HG03457 (cell line): Measurements from ENCODE around the gene SPATA20.

ENCODE experiments used
- ATAC-seq: cut with Tn5 transposase; IDR thresholded peaks from one replicate; pipeline ENCODE4 v1.9.1; 2021; ENCODE audit warnings: moderate number of reproducible peaks; ENCODE audit not compliant: unreplicated experiment

The SPATA20 gene

DNA sequence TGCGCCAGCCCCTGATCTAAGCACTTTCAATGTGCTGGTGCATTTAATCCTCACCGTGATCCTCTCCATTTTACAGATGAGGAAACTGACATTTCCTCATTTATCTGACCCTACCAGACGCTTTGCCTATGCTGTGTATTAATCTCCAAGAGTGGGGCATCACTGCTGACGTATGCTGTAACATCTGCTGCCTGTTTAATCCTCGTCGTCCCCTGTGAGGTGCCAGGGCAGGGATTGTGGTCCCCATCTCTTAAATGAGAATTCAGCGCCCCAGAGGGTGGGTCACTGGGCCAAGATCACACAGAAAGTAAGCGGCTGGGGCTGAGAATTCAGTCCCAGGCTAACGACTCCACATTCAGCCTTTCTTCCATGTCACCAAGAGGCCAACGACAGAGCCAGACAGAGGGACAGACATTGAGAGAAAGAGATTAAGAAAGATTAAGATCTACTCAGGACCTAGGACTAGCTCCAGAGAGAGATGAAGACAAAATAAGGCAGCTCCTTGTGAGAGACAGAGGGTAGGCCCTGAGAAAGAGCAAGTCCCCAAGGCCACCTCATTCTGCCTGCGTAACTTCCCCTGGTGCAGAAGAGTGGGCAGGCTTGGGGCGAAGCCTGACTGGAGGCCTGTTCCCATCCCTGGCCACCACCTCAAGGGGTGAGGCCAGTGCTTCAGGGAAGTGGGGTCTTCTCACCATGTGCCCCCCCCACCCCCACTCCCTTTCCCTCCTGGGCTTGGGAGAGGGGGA, 27.1 kb downstream of the SPATA20 start:
- no peak for ATAC-seq

DNA sequence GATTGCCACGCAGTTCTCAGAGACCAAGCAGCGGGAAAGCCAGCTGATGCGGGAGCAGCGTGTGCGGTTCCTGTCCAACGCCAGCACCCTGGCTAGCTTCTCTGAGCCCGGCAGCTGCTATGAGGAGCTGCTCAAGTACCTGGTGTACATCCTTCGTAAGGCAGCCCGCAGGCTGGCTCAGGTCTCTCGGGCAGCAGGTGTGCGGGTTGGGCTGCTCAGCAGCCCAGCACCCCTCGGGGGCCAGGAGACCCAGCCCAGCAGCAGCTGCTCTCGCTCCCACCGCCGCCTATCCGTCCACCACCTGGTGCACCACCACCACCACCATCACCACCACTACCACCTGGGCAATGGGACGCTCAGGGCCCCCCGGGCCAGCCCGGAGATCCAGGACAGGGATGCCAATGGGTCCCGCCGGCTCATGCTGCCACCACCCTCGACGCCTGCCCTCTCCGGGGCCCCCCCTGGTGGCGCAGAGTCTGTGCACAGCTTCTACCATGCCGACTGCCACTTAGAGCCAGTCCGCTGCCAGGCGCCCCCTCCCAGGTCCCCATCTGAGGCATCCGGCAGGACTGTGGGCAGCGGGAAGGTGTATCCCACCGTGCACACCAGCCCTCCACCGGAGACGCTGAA, 28.7 kb downstream of the SPATA20 start:
- no peak for ATAC-seq

DNA sequence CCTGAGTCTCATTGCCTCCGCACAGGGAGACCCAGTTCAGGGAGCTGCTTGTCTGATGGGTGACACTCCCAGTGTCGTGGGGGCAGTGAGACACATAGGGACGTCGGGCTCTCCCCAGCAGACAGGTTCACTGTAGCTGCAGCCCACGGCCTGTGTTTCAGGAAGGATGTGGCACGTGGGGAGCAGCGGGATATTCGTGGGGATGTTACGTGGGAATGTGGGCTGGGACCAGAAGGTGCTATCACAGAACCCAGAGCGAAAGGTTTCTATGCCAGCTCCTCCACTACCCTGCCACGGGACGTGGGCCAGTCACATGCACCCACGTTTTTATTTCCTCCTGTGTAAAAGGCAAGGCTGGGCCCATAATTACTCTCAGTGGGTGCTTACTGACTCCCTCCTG, 29.9 kb downstream of the SPATA20 start:
- no peak for ATAC-seq

DNA sequence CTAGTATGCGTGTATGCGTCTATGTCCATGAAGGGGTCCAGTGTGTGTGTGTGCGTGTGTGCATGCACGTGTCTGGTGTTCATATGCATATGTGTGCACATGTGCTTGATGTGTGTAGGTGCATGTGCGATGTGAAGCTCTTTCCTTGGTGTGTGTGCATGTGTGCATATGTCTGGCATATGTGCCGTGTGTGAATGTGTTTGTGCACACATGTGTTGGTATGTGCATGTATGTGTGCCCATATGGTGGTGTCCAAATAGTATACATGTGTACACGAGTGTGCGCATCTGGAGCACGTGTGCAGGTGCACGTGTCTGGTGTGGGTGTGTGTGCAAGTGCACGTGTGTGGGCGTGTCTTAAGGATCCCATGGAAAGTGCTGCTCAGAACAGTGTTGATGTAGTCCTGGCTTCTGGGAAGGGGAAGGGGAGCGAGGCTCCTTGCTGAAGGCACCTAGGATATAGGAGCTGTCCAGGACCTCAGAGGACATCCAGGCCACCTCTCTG, 30.5 kb downstream of the SPATA20 start:
- ATAC-seq = no peak

DNA sequence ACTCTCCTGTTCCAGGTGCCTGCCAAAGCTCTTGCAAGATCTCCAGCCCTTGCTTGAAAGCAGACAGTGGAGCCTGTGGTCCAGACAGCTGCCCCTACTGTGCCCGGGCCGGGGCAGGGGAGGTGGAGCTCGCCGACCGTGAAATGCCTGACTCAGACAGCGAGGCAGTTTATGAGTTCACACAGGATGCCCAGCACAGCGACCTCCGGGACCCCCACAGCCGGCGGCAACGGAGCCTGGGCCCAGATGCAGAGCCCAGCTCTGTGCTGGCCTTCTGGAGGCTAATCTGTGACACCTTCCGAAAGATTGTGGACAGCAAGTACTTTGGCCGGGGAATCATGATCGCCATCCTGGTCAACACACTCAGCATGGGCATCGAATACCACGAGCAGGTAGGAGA, 31.2 kb downstream of the SPATA20 start:
- no peak for ATAC-seq

DNA sequence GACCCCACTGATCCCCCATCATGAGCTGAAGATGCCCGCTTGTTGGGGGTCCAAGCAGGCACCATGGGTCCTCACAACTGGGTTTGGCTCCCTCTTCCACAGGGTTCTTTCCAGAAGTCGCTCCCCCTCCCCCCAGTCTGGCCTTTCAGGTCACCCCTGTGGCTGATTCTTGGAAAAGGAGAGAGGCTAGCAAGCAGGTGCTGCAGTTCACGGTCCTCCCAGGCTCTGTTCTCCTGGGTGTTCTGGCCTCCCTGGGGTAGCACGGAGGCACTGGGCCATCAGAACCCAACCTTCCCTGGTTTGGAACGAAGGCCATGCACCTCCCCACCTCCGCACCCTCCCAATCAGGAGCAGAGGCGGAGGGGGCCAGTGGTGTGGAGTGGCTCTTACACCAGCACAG, 32.4 kb downstream of the SPATA20 start:
- no peak for ATAC-seq

DNA sequence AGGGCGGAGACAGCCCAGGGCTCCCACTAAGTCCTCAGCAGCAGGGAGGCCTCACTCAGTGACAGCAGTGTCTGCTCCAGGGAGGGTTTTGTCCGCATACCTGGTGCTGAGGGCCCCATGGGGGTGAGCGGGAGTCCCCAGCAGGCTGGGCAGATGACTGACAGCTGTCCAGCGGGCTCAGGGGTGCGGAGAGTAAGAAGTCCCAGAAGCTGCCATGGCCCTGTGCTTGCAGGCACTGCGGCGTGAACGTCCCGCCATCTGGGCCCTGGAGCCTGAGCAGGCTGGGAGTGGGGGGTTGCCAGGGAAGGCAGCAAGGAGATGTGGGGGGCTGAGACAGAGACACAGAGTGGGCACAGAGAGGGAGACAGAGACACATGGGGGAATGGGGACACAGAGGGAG, 33.7 kb downstream of the SPATA20 start:
- ATAC-seq = no peak

DNA sequence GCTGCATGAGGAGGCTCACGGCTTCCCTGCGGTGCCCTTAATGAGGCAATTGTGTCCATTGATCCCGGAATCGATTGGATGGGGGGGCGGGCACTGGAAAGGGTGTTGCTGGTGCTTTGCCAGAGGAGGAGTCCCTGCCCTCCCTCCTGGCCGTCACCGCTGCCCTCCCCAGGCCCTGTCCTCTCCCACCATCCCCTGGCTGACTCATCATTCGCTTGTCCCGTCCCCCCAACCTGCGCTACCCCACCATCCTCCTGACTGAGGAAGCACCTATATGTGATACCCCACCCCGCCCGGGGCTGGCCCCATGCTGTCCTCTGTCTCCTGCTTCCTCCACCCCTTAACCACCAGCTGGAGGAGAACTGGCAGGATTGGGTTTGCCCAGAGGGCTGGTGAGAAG, 34.3 kb downstream of the SPATA20 start:
- ATAC-seq = no peak

DNA sequence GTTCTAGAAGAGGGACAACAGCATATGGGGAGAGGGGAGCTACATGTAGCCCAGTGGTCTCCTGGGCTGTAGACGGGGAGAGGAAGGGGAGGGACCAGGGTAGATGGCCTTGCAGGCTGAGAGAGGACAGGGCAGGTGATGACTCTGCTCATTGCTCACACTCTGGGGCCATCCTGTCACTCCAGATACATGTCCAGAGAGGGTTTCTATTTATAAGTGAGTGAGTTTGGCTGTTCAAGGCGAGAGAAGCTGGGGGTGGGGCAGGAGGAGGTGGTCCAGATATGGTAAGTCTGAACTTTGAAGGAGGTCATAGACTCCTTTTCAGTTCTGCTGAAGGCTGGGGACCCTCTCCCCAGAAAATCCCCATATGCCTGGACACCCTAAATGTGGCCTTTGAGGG, 35.8 kb downstream of the SPATA20 start:
- ATAC-seq = no peak

DNA sequence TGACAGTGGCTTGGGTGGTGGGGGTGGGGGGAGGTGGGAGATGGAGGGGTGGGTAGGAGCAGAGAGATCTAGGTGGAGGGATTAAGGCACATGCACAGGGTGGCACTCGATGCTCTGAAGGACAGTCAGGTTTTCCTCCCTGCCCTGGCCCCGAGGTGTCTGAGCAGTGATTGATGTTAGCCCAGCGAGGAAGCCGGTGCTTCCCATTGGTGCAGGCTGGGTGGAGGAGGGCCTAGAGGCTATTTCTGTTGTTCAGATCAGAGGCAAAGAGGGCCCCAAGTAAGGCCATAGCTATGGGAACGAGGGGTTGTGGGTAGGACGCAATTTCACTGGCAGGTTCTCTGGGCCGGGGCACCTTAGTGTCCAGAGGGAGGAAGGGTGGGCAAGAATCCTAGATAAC, 36.7 kb downstream of the SPATA20 start:
- no peak for ATAC-seq

DNA sequence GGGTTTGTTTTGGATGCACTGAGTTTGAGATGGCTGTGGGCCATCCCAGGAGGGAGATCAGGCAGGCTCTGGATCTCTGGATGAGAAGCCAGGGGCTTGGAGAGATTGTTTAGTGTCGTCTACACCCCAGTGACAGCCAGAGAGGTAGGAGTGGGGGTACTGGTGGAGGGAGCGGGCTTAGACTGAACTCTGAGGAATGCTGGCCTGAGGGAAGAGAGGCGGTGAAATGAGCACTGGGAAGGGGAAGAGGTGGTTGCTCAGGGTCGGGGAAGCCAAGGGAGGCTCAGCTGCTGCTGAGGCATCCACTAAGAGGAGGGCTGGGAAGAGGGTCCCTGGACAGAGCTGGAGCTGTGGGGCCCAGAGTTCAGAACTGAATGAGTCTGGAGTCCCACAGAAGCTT, 37.1 kb downstream of the SPATA20 start:
- no peak for ATAC-seq

DNA sequence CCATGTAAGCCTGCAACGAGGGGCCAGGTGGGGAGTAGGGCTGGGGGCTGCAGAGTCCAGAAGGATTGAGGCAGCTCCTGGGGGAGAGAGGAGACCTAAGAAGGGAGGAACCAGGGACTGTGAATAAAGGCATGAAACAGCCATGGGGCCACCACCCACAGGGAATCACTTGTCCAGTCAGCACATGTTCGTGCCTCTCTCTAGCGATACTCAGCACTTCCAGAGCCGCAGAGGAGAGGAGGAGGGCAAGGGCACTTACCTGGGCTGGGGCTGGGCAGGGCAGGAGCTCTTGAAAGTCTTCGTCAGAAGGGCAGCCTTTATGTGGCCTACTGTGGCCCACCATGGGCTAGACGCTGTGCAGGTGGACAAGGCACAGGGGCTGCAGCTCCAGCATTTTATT, 37.8 kb downstream of the SPATA20 start:
- ATAC-seq = no peak

DNA sequence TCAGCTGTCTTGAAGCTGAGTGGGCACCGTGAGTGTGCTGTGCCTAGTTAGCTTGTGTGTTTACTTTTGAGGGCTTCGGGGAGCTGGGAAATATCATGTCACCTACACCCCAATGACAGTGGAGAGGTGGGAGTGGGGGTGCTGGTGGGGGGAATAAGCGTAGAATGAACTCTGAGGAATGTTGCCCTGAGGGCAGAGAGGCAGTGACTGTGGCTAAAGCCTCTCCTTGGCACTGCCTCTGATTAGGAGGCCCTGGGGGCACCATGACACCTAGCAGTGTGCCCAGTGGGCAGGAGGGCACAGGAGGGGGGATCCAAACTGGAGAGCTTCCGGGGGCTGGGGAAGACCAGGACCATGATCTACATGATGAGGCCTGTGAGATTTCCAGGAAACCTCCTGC, 38.4 kb downstream of the SPATA20 start:
- no peak for ATAC-seq

DNA sequence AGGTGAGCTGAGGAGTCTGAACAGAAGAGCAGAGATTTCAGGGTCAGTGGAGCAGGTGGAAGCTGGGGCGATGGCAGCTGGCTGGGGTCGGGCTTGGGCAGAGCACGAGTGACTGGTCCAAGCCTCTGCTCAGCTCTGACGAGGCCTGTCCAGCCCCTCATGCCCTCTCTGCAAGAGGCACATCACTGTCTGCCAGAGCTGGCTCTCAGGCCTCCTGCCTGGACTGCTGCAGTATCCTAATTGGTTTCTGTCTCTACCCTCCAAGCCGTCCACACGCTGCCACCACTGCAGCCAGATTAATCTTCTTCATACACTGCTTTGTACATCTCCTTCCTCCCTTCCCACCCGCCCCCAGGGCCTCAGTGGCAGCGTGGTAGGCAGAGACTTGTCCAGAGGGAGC, 38.9 kb downstream of the SPATA20 start:
- no peak for ATAC-seq

DNA sequence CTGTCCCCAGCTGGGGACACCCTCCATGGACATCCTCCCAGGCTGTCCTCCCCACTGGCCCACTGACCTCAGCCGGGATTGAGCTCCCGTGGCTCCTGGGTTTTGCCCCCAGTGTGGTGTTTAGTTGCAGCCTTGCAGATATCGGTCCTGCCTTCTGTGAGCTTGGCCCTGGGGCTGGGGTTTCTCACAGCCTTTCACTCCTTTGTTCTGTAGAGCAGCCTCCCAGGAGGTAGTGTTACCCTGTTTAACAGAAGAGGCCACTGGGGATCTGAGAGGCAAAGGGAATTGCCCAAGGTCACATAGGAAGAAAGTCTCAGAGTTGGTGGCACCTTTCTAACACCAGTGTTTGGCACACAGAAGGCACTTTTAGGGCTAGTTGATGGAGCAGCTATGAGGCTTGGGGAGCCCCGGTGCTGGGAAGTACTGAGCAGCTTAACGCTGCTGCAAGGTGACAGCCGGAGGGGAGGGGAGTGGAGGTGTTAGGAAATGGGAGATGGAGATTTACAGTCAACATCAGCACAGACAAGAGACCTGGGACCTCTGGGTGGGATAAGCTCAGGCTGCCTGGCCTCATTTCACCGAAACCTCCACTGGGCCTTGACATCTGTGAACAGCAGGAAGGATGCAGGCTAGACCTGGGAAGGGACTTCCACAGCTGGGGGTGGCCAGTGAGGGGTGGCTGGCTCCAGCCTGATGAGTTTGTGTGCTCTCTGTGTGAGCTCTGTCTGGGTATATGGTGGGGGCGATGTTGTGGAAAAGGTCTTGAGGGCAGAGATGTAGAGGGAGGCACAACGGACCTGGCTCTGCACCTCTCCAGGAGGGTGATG, 39.7 kb downstream of the SPATA20 start:
- ATAC-seq = no peak

DNA sequence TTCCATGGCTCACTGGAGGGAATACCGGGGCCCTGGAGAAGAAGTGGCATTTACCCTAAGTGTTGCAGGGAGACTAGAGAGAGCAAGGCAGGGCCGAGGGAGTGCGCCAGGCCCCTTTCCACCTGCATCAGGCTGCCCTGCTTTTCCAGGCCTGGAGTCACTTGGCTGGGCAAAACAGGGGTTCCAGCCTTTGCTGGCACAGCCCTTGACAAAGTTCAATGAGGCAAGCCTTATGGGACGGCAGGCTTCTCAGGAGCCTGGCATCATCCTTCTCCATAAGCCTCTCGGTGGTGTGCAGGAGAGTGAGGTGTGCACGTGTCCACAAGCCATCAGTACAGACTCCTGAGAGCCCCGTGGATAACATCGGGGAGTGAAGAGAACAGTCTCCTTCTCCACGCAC, 40.6 kb downstream of the SPATA20 start:
- ATAC-seq = no peak

DNA sequence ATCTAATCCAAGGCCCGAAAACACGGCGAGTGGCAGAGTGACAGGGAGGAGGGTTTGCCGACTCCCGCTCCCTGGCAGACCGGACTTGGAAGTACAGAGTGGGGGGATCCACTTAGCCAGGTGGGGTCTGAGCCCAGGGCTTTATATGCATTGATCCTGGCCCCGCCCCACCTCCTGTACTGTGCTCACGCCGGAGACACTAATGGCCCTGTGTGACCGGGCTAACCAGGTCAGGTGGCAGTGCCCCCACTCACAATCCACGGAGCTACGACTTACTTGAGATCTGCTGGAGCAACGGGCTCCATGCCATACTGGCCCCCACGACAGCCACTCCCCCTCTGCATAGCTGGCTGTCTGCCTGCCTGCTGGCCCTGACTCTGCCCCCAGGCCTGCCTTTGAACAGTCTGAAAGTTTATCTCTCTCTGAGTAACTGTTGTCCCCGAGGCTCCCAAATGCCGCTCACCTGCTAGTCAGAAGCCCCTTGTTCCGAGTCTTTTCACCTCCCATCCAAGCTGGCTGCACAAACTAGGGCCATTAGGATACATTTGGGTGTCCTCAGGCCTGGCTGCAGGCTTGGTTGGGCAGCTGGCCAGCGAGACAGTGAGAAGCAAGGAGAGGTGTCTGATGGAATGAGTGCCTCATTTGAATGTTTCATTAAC, 41.5 kb downstream of the SPATA20 start:
- ATAC-seq = no peak

DNA sequence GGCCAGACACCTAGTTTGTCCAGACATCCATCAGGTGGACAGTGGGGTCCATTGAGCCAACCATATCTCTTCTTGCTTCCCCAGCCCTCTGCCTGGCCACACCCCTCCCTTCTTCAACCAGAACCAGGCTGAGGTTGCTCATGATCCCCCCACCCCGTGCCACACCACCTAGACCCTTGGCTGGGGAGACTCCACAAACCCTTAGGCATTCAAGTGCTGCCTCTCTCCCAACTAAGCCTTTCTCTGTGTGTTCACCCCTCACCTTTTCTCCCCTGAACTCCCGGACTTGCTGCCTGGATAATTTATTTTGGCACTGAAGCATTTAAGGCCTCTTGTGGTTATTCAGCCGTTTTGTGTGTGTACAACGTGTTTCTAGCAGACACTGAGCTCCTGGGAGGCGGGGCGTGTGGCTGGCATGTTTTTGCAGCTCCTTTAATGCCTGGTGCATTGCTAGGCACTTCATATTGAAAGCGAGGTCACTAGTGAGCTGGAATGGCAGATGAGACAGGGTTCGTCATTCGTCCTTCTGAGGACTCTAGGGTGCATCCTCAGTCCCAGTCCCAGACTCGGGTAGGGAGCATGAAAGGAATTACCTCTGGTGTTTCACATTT, 42.2 kb downstream of the SPATA20 start:
- no peak for ATAC-seq

DNA sequence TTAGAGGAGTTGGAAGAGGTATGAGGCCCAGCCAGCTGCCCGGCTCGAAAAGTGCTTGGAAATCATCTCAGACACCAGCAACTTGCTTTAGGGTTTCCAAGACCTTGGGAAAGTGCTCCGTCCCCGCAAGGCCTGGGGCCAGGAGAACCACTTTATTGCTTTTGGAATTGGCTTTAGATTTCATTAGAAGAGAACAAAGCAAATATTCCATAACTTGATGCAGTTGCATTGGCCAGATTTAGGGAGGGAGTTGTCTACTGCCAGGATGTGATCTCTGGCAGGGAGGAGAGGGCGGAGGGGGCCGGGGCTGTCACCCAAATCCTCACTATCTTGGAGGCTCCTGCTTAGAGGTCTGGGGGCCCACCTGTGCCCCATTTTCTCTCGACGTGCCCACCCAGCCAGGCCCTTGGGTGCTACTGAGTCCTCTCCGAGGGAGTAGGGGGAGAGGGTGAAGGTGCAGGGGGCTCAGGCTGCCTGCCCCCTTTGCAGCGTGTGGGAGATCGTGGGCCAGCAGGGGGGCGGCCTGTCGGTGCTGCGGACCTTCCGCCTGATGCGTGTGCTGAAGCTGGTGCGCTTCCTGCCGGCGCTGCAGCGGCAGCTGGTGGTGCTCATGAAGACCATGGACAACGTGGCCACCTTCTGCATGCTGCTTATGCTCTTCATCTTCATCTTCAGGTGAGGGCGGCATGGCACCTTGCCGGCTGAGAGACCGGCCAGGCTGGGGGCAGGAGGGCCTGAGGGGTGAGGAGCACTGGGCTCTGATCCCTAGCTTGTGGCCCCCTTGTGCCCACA, 44.2 kb downstream of the SPATA20 start:
- ATAC-seq = no peak

DNA sequence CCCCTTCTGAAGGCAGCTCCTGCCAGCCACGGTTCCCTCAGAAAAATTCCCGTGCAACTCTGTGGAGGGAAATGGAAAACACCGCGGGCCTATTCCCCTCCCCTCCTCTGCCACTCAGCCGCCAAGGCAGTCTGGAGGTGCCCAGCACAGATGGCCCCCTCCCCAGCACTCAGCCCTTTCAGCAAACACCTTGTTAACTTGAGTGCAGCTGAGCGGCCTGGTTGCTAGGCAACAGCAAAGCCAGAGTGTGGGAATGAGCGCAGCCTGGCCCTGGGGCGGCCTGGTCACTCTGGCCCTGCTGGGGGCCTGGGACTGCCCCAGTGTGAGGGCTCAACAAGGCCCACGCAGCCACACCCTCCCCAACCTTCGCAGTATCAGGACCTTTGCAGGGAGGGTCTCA, 46.3 kb downstream of the SPATA20 start:
- no peak for ATAC-seq
